ENCODE measurements around the gene E4F1. TPM values are rescaled to one million over a fixed set of nuclear protein-coding genes. Genes with fewer than 3 reads are reported as not detected.
A peak's percentile ranks its signal among the peaks of the same experiment; 100 is the strongest.

The E4F1 gene
- total RNA-seq, 1 experiment from 2014 or later: 34.4 TPM

- H3K27ac Mint-ChIP-seq: peak overlapping the region; percentile 95
- no peak for TF ChIP-seq ZNF138 (CRISPR knock-in tag; conservative IDR thresholded peaks at IDR 0.05)
- ATAC-seq (no peak), DNase-seq (ENCODE audit: low spot score) (no peak)
- POLR2A ChIA-PET: interaction anchor here (0.5 to 1.3 kb wide), 4 partner anchors 8 to 184 kb away, joined by 3 to 6 read pairs (median 3); partner anchors contain the start of genes PGP and TRAF7
- H3K4me3 Mint-ChIP-seq: peak overlapping the region; percentile 80
- CTCF ChIA-PET: interaction anchor here (0.6 to 2.7 kb wide), 4 partner anchors 11 to 183 kb away, joined by 3 to 13 read pairs (median 4); partner anchors contain the start of genes CASKIN1 and TRAF7
- peaks cover 14% of the 10 kb centered on the region for H3K36me3 Mint-ChIP-seq
- H3K4me1 Mint-ChIP-seq: peaks cover 17% of the 10 kb centered on the region
- H3K27me3 Mint-ChIP-seq (ENCODE audit: low read depth): peaks cover 18% of the 10 kb centered on the region
- no peaks in the 10 kb centered on the region for H3K9me3 Mint-ChIP-seq
These were observed 17.0 kb upstream of the E4F1 start for GRCh38 chr16:2206420-2206779.

GRCh38 chr16:2206780-2207433, 16.5 kb upstream of the E4F1 start:
- TF ChIP-seq ZSCAN18 (CRISPR knock-in tag; IDR thresholded peaks at IDR 0.05) (no peak), PRRX2 (CRISPR knock-in tag; IDR thresholded peaks at IDR 0.05) (no peak), CREB1 (CRISPR knock-in tag; IDR thresholded peaks at IDR 0.05) (no peak), ZMAT4 (CRISPR knock-in tag; IDR thresholded peaks at IDR 0.05) (no peak), GABPB1 (CRISPR knock-in tag; IDR thresholded peaks at IDR 0.05) (no peak)

GRCh38 chr16:2207872-2208271, 15.5 kb upstream of the E4F1 start:
- ATAC-seq (no peak), DNase-seq (ENCODE audit: low spot score) (no peak)
- POLR2A ChIA-PET: no interaction called here
- peaks cover 27% of the 10 kb centered on the region for H3K4me1 Mint-ChIP-seq
- peaks cover 20% of the 10 kb centered on the region for H3K36me3 Mint-ChIP-seq
- no peaks in the 10 kb centered on the region for H3K9me3 Mint-ChIP-seq
- TF ChIP-seq NFE2L1 (CRISPR knock-in tag; IDR thresholded peaks at IDR 0.05): no peak
- no peak for TF ChIP-seq OVOL2 (CRISPR knock-in tag; IDR thresholded peaks at IDR 0.05; ENCODE audit: borderline replicate concordance)
- TF ChIP-seq MXD4 (CRISPR knock-in tag; IDR thresholded peaks at IDR 0.05; ENCODE audit: borderline replicate concordance): no peak
- no peak for TF ChIP-seq ZNF396 (CRISPR knock-in tag; IDR thresholded peaks at IDR 0.05; ENCODE audit: borderline replicate concordance)
- H3K4me3 Mint-ChIP-seq: peak overlapping the region; percentile 52
- CTCF ChIA-PET: no interaction called here
- H3K27me3 Mint-ChIP-seq (ENCODE audit: low read depth): peaks cover 5% of the 10 kb centered on the region
- H3K27ac Mint-ChIP-seq: no peak overlapping the region

More at GRCh38 chr16:2206780-2207433, 16.5 kb upstream of the E4F1 start:
- Mint-ChIP-seq H3K9me3 (no peaks in the 10 kb centered on the region), H3K4me1 (peaks cover 20% of the 10 kb centered on the region), H3K4me3 (peak overlapping the region; percentile 80), H3K27me3 (ENCODE audit: low read depth) (peaks cover 13% of the 10 kb centered on the region), H3K27ac (no peak overlapping the region), H3K36me3 (peaks cover 14% of the 10 kb centered on the region)
- ChIA-PET POLR2A (interaction anchor here (0.5 to 1.3 kb wide), 3 partner anchors 8 to 184 kb away, joined by 3 to 6 read pairs (median 3); partner anchors contain the start of genes PGP and TRAF7), CTCF (interaction anchor here (0.6 to 2.7 kb wide), 4 partner anchors 12 to 184 kb away, joined by 3 to 13 read pairs (median 4); partner anchors contain the start of genes CASKIN1 and TRAF7)
- DNase-seq (ENCODE audit: low spot score) (no peak), ATAC-seq (no peak)

- H3K27ac Mint-ChIP-seq: no peak overlapping the region
These were observed 15.1 kb upstream of the E4F1 start for GRCh38 chr16:2208308-2208707.

More at GRCh38 chr16:2208308-2208707, 15.1 kb upstream of the E4F1 start:
- TF ChIP-seq ZBTB21 (CRISPR knock-in tag; IDR thresholded peaks at IDR 0.05; ENCODE audit: borderline replicate concordance) (no peak), JAZF1 (CRISPR knock-in tag; IDR thresholded peaks at IDR 0.05) (no peak), ATF6 (CRISPR knock-in tag; IDR thresholded peaks at IDR 0.05) (no peak), ZBTB43 (CRISPR knock-in tag; IDR thresholded peaks at IDR 0.05) (no peak), SMAD4 (CRISPR knock-in tag; IDR thresholded peaks at IDR 0.05) (no peak), FOXP1 (CRISPR knock-in tag; IDR thresholded peaks at IDR 0.05; ENCODE audit: borderline replicate concordance) (no peak)
- no peak for DNase-seq (ENCODE audit: low spot score)
- Mint-ChIP-seq H3K27me3 (ENCODE audit: low read depth) (peaks cover 5% of the 10 kb centered on the region), H3K9me3 (no peaks in the 10 kb centered on the region), H3K36me3 (peaks cover 22% of the 10 kb centered on the region), H3K4me3 (no peak overlapping the region), H3K4me1 (peaks cover 32% of the 10 kb centered on the region)
- no peak for ATAC-seq
- ChIA-PET CTCF (interaction anchor here (3.4 kb wide), 1 partner anchor 14 kb away, joined by 28 read pairs; no protein-coding TSS in a partner anchor), POLR2A (no interaction called here)
